Aorta (tissue), 5 donors: Measurements from ENCODE around the gene ARID1B. TPM values are rescaled to one million over a fixed set of nuclear protein-coding genes. Genes with fewer than 3 reads are reported as not detected.
"Not testable (repeated sequence)": the region's sequence is repeated elsewhere in the genome, so short reads cannot be mapped to it uniquely, and the experiment has no call there.

ENCODE experiments used
- ATAC-seq: fragments of 200-7000 bp; cut with Tn5 transposase; one replicate; pipeline ENCODE4 v1.9.1; 2022; ENCODE audit warnings: moderate library complexity; ENCODE audit not compliant: low FRiP score
- DNase-seq, 2 donors: peaks; one replicate each; pipeline ENCODE4 v3.0.0-alpha.2; 2020
- H3K27ac ChIP-seq, 2 donors: one replicate each; pipeline ENCODE4 v1.5.1; 2013; ENCODE audit warnings: low read length in 2 of 2, mild to moderate bottlenecking in 2 of 2, moderate library complexity in 2 of 2, control low read depth in 1 of 2, inconsistent platforms in 1 of 2, low read depth in 1 of 2
- H3K27me3 ChIP-seq, 2 donors: one replicate each; pipeline ENCODE4 v1.6.1; 2013; ENCODE audit warnings: control low read depth in 1 of 2, low read length in 1 of 2, mild to moderate bottlenecking in 1 of 2, moderate library complexity in 1 of 2; ENCODE audit not compliant: insufficient read depth in 2 of 2, control insufficient read depth in 1 of 2
- H3K36me3 ChIP-seq, 2 donors: one replicate each; pipeline ENCODE4 v1.6.1; 2013; ENCODE audit warnings: control low read depth in 1 of 2, low read length in 1 of 2, mild to moderate bottlenecking in 1 of 2; ENCODE audit not compliant: insufficient read depth in 2 of 2, control insufficient read depth in 1 of 2
- H3K4me1 ChIP-seq, 2 donors: one replicate each; pipeline ENCODE4 v1.6.1; 2013; ENCODE audit warnings: low read length in 2 of 2, control low read depth in 1 of 2, mild to moderate bottlenecking in 1 of 2, moderate library complexity in 1 of 2; ENCODE audit not compliant: insufficient read depth in 2 of 2, control insufficient read depth in 1 of 2
- H3K4me3 ChIP-seq, 2 donors: one replicate each; pipeline ENCODE4 v1.5.1; 2013; ENCODE audit warnings: low read length in 2 of 2, control low read depth in 1 of 2, mild to moderate bottlenecking in 1 of 2
- H3K9me3 ChIP-seq: one replicate; pipeline ENCODE4 v1.6.1; 2013; ENCODE audit warnings: mild to moderate bottlenecking, low read length; ENCODE audit not compliant: control insufficient read depth
- WGBS, 2 donors: extraction: QIAGEN DNeasy Blood & Tissue Kit; methylation state at CpG; one replicate each; pipeline ENCODE4 v1.1.7; 2013; 5-methylcytosine and 5-hydroxymethylcytosine counted together
- intact Hi-C, 2 donors: fragments of 100-400 bp; cut with DNase I; formaldehyde crosslinking; loops; one replicate each; pipeline versions ENCODE4 v1.14.2 to v1.15.0; 2022
- polyA plus RNA-seq, 2 donors: library from polyadenylated mRNA; stranded (reverse); fragments of 200-250 nt; gene quantifications; one replicate each; pipeline ENCODE4 v1.2.3, GENCODE V29; 2013
- total RNA-seq, 2 donors: library from RNA; stranded (reverse); fragmentation: NEBNext Ultra II Directional; extraction: Animal tissue kit (Norgen Biotek cat#: 25700); gene quantifications; one replicate each; pipeline ENCODE4 v1.2.1, GENCODE V29; 2021
- donor health status: healthy with polysubstance abuse.
- donor health status: Bipolar disorder and iron deficiency.
- donor health status: DM: no; HTN: no; CAD: no.
- donor health status: DM: no; HTN: no; CAD: no.
- donor health status: DM: yes; HTN: yes; CAD: no.

The ARID1B gene
- total and polyA plus RNA-seq, 4 donors: 6.5 to 143 (median 54.5) TPM

GRCh38 chr6:156934069-156934460 lies 156.9 kb downstream of the ARID1B start:
- DNase-seq (no peak), ATAC-seq (no peak)
- H3K27ac ChIP-seq: no peak overlapping the region
- H3K9me3 ChIP-seq: no peaks in the 10 kb centered on the region
- no peaks in the 10 kb centered on the region for H3K4me1 ChIP-seq
- H3K27me3 ChIP-seq: no peaks in the 10 kb centered on the region
- WGBS, 2 donors: 33 to 38% methylated on average over 2 of the region's 2 CpGs
- H3K4me3 ChIP-seq: no peak overlapping the region
- intact Hi-C loops: no loop called here
- no peaks in the 10 kb centered on the region for H3K36me3 ChIP-seq

- whole genome bisulfite sequencing, 2 donors: 92 to 97% methylated on average over 5 of the region's 5 CpGs
- intact Hi-C loops: no loop called here
- ATAC-seq: no peak
- no peak for DNase-seq
- no peaks in the 10 kb centered on the region for H3K9me3 ChIP-seq
- no peak overlapping the region for H3K4me3 ChIP-seq
- H3K4me1 ChIP-seq: no peaks in the 10 kb centered on the region
- H3K27ac ChIP-seq: no peak overlapping the region
- no peaks in the 10 kb centered on the region for H3K36me3 ChIP-seq
- no peaks in the 10 kb centered on the region for H3K27me3 ChIP-seq
Observed at GRCh38 chr6:156935000-156935399, 157.8 kb downstream of the ARID1B start.

GRCh38 chr6:156938143-156938542 lies 161.0 kb downstream of the ARID1B start:
- WGBS, 2 donors: 17 to 27% methylated on average over 1 of the region's 1 CpG

GRCh38 chr6:156940221-156940620 lies 163.0 kb downstream of the ARID1B start:
- 51 to 56% methylated on average over 5 of the region's 5 CpGs for WGBS, 2 donors
- Histone ChIP-seq H3K27me3 (no peaks in the 10 kb centered on the region), H3K36me3 (no peaks in the 10 kb centered on the region), H3K4me3 (no peak overlapping the region), H3K4me1 (peaks cover 0 to 6% of the 10 kb centered on the region in 2 donors), H3K27ac (peak overlapping the region in 1 of 2 donors; percentile 28), H3K9me3 (no peaks in the 10 kb centered on the region)
- ATAC-seq: no peak
- DNase-seq: no peak
- intact Hi-C loops: loop anchor here (10.0 kb wide), 1 partner anchor 155 kb away; no protein-coding TSS in a partner anchor

More at GRCh38 chr6:156938143-156938542, 161.0 kb downstream of the ARID1B start:
- intact Hi-C loops: no loop called here
- Histone ChIP-seq H3K9me3 (no peaks in the 10 kb centered on the region), H3K4me1 (peaks cover 0 to 6% of the 10 kb centered on the region in 2 donors), H3K27ac (no peak overlapping the region), H3K36me3 (no peaks in the 10 kb centered on the region), H3K4me3 (no peak overlapping the region), H3K27me3 (no peaks in the 10 kb centered on the region)
- ATAC-seq: no peak
- no peak for DNase-seq

GRCh38 chr6:156942266-156942665 lies 165.1 kb downstream of the ARID1B start:
- H3K4me1 ChIP-seq: peaks cover 0 to 6% of the 10 kb centered on the region in 2 donors
- no peaks in the 10 kb centered on the region for H3K36me3 ChIP-seq
- ATAC-seq (no peak), DNase-seq (no peak)
- no peaks in the 10 kb centered on the region for H3K27me3 ChIP-seq
- WGBS, 2 donors: 98 to 100% methylated on average over 2 of the region's 2 CpGs
- intact Hi-C loops: loop anchor here (10.0 kb wide), 1 partner anchor 157 kb away; no protein-coding TSS in a partner anchor
- no peaks in the 10 kb centered on the region for H3K9me3 ChIP-seq
- no peak overlapping the region for H3K27ac ChIP-seq
- H3K4me3 ChIP-seq: no peak overlapping the region

GRCh38 chr6:156943166-156943565 lies 166.0 kb downstream of the ARID1B start:
- Histone ChIP-seq H3K9me3 (no peaks in the 10 kb centered on the region), H3K36me3 (no peaks in the 10 kb centered on the region), H3K4me1 (peaks cover 0 to 10% of the 10 kb centered on the region in 2 donors), H3K27me3 (no peaks in the 10 kb centered on the region), H3K4me3 (no peak overlapping the region), H3K27ac (no peak overlapping the region)
- DNase-seq (no peak), ATAC-seq (no peak)
- 63 to 71% methylated on average over 6 of the region's 6 CpGs for WGBS, 2 donors
- intact Hi-C loops: loop anchor here (10.0 kb wide), 1 partner anchor 158 kb away; no protein-coding TSS in a partner anchor

- Histone ChIP-seq H3K27me3 (no peaks in the 10 kb centered on the region), H3K27ac (no peak overlapping the region), H3K4me3 (no peak overlapping the region), H3K36me3 (no peaks in the 10 kb centered on the region), H3K9me3 (no peaks in the 10 kb centered on the region), H3K4me1 (peaks cover 0 to 10% of the 10 kb centered on the region in 2 donors)
- 66% methylated on average over 4 of the region's 4 CpGs for WGBS, 2 donors
- intact Hi-C loops: loop anchor here (10.0 kb wide), 1 partner anchor 159 kb away; no protein-coding TSS in a partner anchor
- ATAC-seq (no peak), DNase-seq (no peak)
Observed at GRCh38 chr6:156943816-156944215, 166.6 kb downstream of the ARID1B start.

GRCh38 chr6:156944412-156944811 lies 167.2 kb downstream of the ARID1B start:
- Histone ChIP-seq H3K36me3 (no peaks in the 10 kb centered on the region), H3K27ac (no peak overlapping the region), H3K27me3 (no peaks in the 10 kb centered on the region), H3K4me1 (peaks cover 2 to 10% of the 10 kb centered on the region in 2 donors), H3K4me3 (no peak overlapping the region), H3K9me3 (no peaks in the 10 kb centered on the region)
- intact Hi-C loops: loop anchor here (10.0 kb wide), 1 partner anchor 160 kb away; no protein-coding TSS in a partner anchor
- 85 to 92% methylated on average over 6 of the region's 6 CpGs for WGBS, 2 donors
- no peak for ATAC-seq
- no peak for DNase-seq

GRCh38 chr6:156945789-156946172 lies 168.6 kb downstream of the ARID1B start:
- not testable (repeated sequence) for H3K36me3 ChIP-seq, H3K4me3 ChIP-seq, H3K27ac ChIP-seq, ATAC-seq, H3K27me3 ChIP-seq, H3K9me3 ChIP-seq, DNase-seq
- intact Hi-C loops: loop anchor here (10.0 kb wide), 1 partner anchor 161 kb away; no protein-coding TSS in a partner anchor
- H3K4me1 ChIP-seq: peaks cover 2 to 10% of the 10 kb centered on the region in 2 donors
- 97 to 98% methylated on average over 6 of the region's 6 CpGs for WGBS, 2 donors
